Gastroesophageal sphincter (tissue), 4 donors: ENCODE measurements around the gene TRAPPC6A. TPM values are rescaled to one million over a fixed set of nuclear protein-coding genes. Genes with fewer than 3 reads are reported as not detected.

Experiments used
- ATAC-seq: fragments of 150-250 bp; one replicate; pipeline ENCODE4 v1.9.1; 2016; ENCODE audit warnings: mild to moderate bottlenecking, moderate library complexity
- H3K27ac ChIP-seq, 4 donors: fragments of 200-600 bp; sonication (generic) in 3 of 4; 1 replicate in 3 of 4; 2 replicates in 1 of 4; pipeline ENCODE4 v1.5.1; 2016 to 2019
- H3K27me3 ChIP-seq: fragments of 200-600 bp; sonication (generic); one replicate; pipeline ENCODE4 v1.5.1; 2019
- H3K36me3 ChIP-seq, 2 donors: fragments of 200-600 bp; sonication (generic); one replicate each; pipeline ENCODE4 v1.5.1; 2019; ENCODE audit warnings: control low read depth in 1 of 2
- H3K4me1 ChIP-seq, 3 donors: fragments of 200-600 bp; sonication (generic); 1 replicate in 2 of 3; 2 replicates in 1 of 3; pipeline ENCODE4 v1.5.1; 2016 to 2019; ENCODE audit warnings: control low read depth in 2 of 3
- H3K4me3 ChIP-seq, 2 donors: fragments of 200-600 bp; sonication (generic); one replicate each; pipeline ENCODE4 v1.5.1; 2019; ENCODE audit warnings: mild to moderate bottlenecking in 1 of 2, moderate library complexity in 1 of 2
- H3K9me3 ChIP-seq, 3 donors: fragments of 200-600 bp; sonication (generic); one replicate each; pipeline ENCODE4 v1.5.1; 2017 to 2019; ENCODE audit warnings: control low read depth in 2 of 3
- CTCF ChIP-seq, 4 experiments: fragments of 200-600 bp in 2 of 4; fragments of 450-650 bp in 2 of 4; sonication (generic) in 1 of 4; IDR thresholded peaks; one replicate each; pipeline ENCODE4 v1.5.1; 2017 to 2019; ENCODE audit warnings: antibody characterized with exemption in 4 of 4, mild to moderate bottlenecking in 2 of 4, moderate library complexity in 2 of 4
- EP300 ChIP-seq: sonication (generic); formaldehyde crosslinking; IDR thresholded peaks from one replicate; pipeline ENCODE4 v1.6.1; 2017; ENCODE audit warnings: antibody characterized with exemption, mild to moderate bottlenecking
- POLR2A ChIP-seq, 2 donors: fragments of 450-650 bp; IDR thresholded peaks; one replicate each; pipeline ENCODE4 v1.6.1; 2017; ENCODE audit warnings: antibody characterized with exemption in 2 of 2, mild to moderate bottlenecking in 2 of 2, moderate library complexity in 1 of 2
- POLR2AphosphoS5 ChIP-seq: sonication (generic); formaldehyde crosslinking; IDR thresholded peaks from one replicate; pipeline ENCODE4 v1.6.1; 2017; ENCODE audit warnings: antibody characterized with exemption
- WGBS, 2 donors: methylation state at CpG; one replicate each; pipeline ENCODE4 v1.1.5; 2018; ENCODE audit warnings: low coverage in 1 of 2; 5-methylcytosine and 5-hydroxymethylcytosine counted together
- total RNA-seq, 4 donors: library from RNA; depleted of rRNA; stranded (reverse); fragments of >200 nt; gene quantifications; one replicate each; pipeline ENCODE4 v1.1.0, GENCODE V29; 2016

TRAPPC6A gene
- total RNA-seq, 4 donors from 2014 or later = 16.2 to 24.0 (median 20.7) TPM

GRCh38 chr19:45175515-45176345, 2.3 kb downstream of the TRAPPC6A start:
- no peak for TF ChIP-seq POLR2AphosphoS5
- TF ChIP-seq POLR2A (IDR thresholded peaks at IDR 0.05) = no peak
- TF ChIP-seq EP300 = no peak
- no peak for TF ChIP-seq CTCF (IDR thresholded peaks at IDR 0.05)

GRCh38 chr19:45173816-45174215, 4.2 kb downstream of the TRAPPC6A start:
- H3K4me3 ChIP-seq = no peak overlapping the region
- H3K9me3 ChIP-seq = no peaks in the 10 kb centered on the region
- no peak for ATAC-seq
- peaks cover 0 to 6% of the 10 kb centered on the region in 2 donors for H3K36me3 ChIP-seq
- TF ChIP-seq CTCF (IDR thresholded peaks at IDR 0.05) (no peak), POLR2A (IDR thresholded peaks at IDR 0.05) (no peak), EP300 (no peak), POLR2AphosphoS5 (no peak)
- peaks cover 0 to 25% (median 5%) of the 10 kb centered on the region in 3 donors for H3K4me1 ChIP-seq
- WGBS, 2 donors = 73 to 77% methylated on average over 3 to 11 of the region's 12 CpGs
- H3K27ac ChIP-seq = no peak overlapping the region
- H3K27me3 ChIP-seq = no peaks in the 10 kb centered on the region

More at GRCh38 chr19:45175515-45176345, 2.3 kb downstream of the TRAPPC6A start:
- 70 to 73% methylated on average over 6 to 9 of the region's 10 CpGs for WGBS, 2 donors
- H3K4me1 ChIP-seq = peaks cover 0 to 36% (median 17%) of the 10 kb centered on the region in 3 donors
- H3K9me3 ChIP-seq = no peaks in the 10 kb centered on the region
- H3K4me3 ChIP-seq = no peak overlapping the region
- H3K27ac ChIP-seq = no peak overlapping the region
- ATAC-seq = no peak
- H3K36me3 ChIP-seq = no peaks in the 10 kb centered on the region
- H3K27me3 ChIP-seq = no peaks in the 10 kb centered on the region

- no peaks in the 10 kb centered on the region for H3K9me3 ChIP-seq
- WGBS, 2 donors = 100% methylated on average over 2 of the region's 18 CpGs; no CpG with 5 or more reads in 1 of the 2 donors
- peaks cover 0 to 24% (median 5%) of the 10 kb centered on the region in 3 donors for H3K4me1 ChIP-seq
- ATAC-seq = no peak
- H3K4me3 ChIP-seq = no peak overlapping the region
- TF ChIP-seq POLR2A (IDR thresholded peaks at IDR 0.05) (no peak), POLR2AphosphoS5 (no peak), EP300 (no peak), CTCF (IDR thresholded peaks at IDR 0.05) (no peak)
- H3K36me3 ChIP-seq = peaks cover 0 to 7% of the 10 kb centered on the region in 2 donors
- H3K27ac ChIP-seq = peak overlapping the region in 1 of 4 donors; percentile 15
- no peaks in the 10 kb centered on the region for H3K27me3 ChIP-seq
These were observed 5.3 kb downstream of the TRAPPC6A start for GRCh38 chr19:45172611-45173208.

GRCh38 chr19:45172173-45172572, 5.9 kb downstream of the TRAPPC6A start:
- Histone ChIP-seq H3K27me3 (no peaks in the 10 kb centered on the region), H3K4me1 (peaks cover 0 to 19% (median 2%) of the 10 kb centered on the region in 3 donors), H3K4me3 (no peak overlapping the region), H3K9me3 (no peaks in the 10 kb centered on the region), H3K27ac (peak overlapping the region in 1 of 4 donors; percentile 15), H3K36me3 (peaks cover 0 to 7% of the 10 kb centered on the region in 2 donors)
- WGBS, 2 donors = 40% methylated on average over 1 of the region's 4 CpGs; no CpG with 5 or more reads in 1 of the 2 donors
- no peak for TF ChIP-seq EP300
- no peak for TF ChIP-seq POLR2A (IDR thresholded peaks at IDR 0.05)
- no peak for TF ChIP-seq CTCF (IDR thresholded peaks at IDR 0.05)
- no peak for TF ChIP-seq POLR2AphosphoS5
- no peak for ATAC-seq
